A549 (cell line): Measurements from ENCODE around the gene UNC45A.

Experiments used
- CTCF ChIP-seq: fragments of >200 bp; sonication (Bioruptor Twin); formaldehyde crosslinking; IDR thresholded peaks from 3 replicates; pipeline ENCODE4 v1.5.1; 2016
- JUN ChIP-seq, 2 experiments: fragments of >200 bp; sonication (Bioruptor Twin); formaldehyde crosslinking; IDR thresholded peaks; 2 replicates in 1 of 2; 3 replicates in 1 of 2; pipeline ENCODE4 v1.6.1; 2016 to 2017
- POLR2AphosphoS2 ChIP-seq: conservative IDR thresholded peaks from 2 replicates; pipeline ENCODE4 v1.6.1; 2012; ENCODE audit warnings: low read length, improper control_type of control experiment, inconsistent platforms
- SREBF2 ChIP-seq: fragments of 450-650 bp; IDR thresholded peaks from 2 replicates; pipeline ENCODE4 v1.6.1; 2014; ENCODE audit warnings: mild to moderate bottlenecking, moderate library complexity
- TF ChIP-seq, protein P1 (sequence below): fragments of 200-600 bp; sonication (generic); IDR thresholded peaks from 2 replicates; pipeline ENCODE4 v1.6.1; 2016; ENCODE audit warnings: antibody characterized with exemption, mild to moderate bottlenecking, moderate library complexity

DNA sequence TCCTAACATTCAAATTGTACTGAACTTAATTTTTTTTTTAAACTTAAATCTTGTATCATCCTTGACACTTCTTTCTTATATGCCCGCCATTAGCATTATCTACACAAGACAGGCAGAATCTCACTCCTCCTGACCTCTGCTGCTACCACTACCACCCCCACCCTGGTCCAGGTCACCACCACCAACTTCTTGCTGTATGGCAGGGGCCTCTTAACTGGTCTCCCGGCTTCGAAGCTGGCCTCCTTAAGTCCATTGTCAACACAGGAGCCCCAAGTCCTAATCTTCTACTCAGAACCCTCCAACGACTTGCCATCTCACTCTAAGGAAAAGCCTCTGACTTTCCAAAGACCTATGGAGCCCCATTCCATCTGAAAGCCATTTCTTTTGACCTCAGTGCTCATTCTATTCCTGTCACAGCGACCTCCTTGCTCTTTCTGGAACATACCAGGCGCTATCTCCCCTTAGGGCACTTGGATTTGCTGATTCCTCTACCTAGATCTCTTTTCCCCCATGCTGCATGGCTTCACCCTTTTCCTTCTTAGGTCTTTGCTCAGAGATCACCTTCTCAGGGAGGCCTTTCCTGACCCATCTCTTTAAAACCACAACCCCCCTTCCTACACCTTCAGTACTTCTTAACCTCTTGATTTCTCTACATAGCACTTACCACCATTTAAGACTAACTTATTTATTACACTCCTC is 56.7 kb downstream of the UNC45A start:
- TF ChIP-seq CTCF (no peak), JUN (IDR thresholded peaks at IDR 0.05) (no peak), SREBF2 (no peak), POLR2AphosphoS2 (no peak)
- TF ChIP-seq, protein P1, sequence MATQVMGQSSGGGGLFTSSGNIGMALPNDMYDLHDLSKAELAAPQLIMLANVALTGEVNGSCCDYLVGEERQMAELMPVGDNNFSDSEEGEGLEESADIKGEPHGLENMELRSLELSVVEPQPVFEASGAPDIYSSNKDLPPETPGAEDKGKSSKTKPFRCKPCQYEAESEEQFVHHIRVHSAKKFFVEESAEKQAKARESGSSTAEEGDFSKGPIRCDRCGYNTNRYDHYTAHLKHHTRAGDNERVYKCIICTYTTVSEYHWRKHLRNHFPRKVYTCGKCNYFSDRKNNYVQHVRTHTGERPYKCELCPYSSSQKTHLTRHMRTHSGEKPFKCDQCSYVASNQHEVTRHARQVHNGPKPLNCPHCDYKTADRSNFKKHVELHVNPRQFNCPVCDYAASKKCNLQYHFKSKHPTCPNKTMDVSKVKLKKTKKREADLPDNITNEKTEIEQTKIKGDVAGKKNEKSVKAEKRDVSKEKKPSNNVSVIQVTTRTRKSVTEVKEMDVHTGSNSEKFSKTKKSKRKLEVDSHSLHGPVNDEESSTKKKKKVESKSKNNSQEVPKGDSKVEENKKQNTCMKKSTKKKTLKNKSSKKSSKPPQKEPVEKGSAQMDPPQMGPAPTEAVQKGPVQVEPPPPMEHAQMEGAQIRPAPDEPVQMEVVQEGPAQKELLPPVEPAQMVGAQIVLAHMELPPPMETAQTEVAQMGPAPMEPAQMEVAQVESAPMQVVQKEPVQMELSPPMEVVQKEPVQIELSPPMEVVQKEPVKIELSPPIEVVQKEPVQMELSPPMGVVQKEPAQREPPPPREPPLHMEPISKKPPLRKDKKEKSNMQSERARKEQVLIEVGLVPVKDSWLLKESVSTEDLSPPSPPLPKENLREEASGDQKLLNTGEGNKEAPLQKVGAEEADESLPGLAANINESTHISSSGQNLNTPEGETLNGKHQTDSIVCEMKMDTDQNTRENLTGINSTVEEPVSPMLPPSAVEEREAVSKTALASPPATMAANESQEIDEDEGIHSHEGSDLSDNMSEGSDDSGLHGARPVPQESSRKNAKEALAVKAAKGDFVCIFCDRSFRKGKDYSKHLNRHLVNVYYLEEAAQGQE = no peak
